ENCODE results near the gene TTLL11.

- TF ChIP-seq, protein P1, sequence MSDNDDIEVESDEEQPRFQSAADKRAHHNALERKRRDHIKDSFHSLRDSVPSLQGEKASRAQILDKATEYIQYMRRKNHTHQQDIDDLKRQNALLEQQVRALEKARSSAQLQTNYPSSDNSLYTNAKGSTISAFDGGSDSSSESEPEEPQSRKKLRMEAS (IDR thresholded peaks at IDR 0.05; ENCODE audit: low read depth, low read length): no peak
- TF ChIP-seq POLR2A (IDR thresholded peaks at IDR 0.05; ENCODE audit: extremely low read depth, insufficient read length): no peak
- TF ChIP-seq, protein P2, sequence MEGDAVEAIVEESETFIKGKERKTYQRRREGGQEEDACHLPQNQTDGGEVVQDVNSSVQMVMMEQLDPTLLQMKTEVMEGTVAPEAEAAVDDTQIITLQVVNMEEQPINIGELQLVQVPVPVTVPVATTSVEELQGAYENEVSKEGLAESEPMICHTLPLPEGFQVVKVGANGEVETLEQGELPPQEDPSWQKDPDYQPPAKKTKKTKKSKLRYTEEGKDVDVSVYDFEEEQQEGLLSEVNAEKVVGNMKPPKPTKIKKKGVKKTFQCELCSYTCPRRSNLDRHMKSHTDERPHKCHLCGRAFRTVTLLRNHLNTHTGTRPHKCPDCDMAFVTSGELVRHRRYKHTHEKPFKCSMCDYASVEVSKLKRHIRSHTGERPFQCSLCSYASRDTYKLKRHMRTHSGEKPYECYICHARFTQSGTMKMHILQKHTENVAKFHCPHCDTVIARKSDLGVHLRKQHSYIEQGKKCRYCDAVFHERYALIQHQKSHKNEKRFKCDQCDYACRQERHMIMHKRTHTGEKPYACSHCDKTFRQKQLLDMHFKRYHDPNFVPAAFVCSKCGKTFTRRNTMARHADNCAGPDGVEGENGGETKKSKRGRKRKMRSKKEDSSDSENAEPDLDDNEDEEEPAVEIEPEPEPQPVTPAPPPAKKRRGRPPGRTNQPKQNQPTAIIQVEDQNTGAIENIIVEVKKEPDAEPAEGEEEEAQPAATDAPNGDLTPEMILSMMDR (IDR thresholded peaks at IDR 0.05; ENCODE audit: low read depth, low read length): no peak
Observed at GRCh38 chr9:122028089-122028488, 65.0 kb downstream of the TTLL11 start.
